Measurements from ENCODE around the gene SMARCD1. TPM values are rescaled to one million over a fixed set of nuclear protein-coding genes. Genes with fewer than 3 reads are reported as not detected.

Gene SMARCD1
- total RNA-seq, 1 experiment from 2014 or later = 84.9 TPM

Other genes with a start within 250 kb of the SMARCD1 start
- gene BCDIN3D, start 242.2 kb upstream of the SMARCD1 start, total RNA-seq (2021; ENCODE audit: unreplicated experiment) = 4.8 TPM
- gene FAIM2, start 181.4 kb upstream of the SMARCD1 start, total RNA-seq (2021; ENCODE audit: unreplicated experiment) = 0.49 TPM
- gene AQP2, start 134.6 kb upstream of the SMARCD1 start, total RNA-seq (2021; ENCODE audit: unreplicated experiment) = 0.36 TPM
- gene AQP5, start 123.5 kb upstream of the SMARCD1 start, total RNA-seq (2021; ENCODE audit: unreplicated experiment) = 0.72 TPM
- 0.31 TPM for gene AQP6, start 112.4 kb upstream of the SMARCD1 start, total RNA-seq (2021; ENCODE audit: unreplicated experiment)
- 147 TPM for gene RACGAP1, start 59.8 kb upstream of the SMARCD1 start, total RNA-seq (2021; ENCODE audit: unreplicated experiment)
- gene ASIC1, start 27.7 kb upstream of the SMARCD1 start, total RNA-seq (2021; ENCODE audit: unreplicated experiment) = 13.5 TPM
- gene GPD1, start 18.7 kb downstream of the SMARCD1 start, total RNA-seq (2021; ENCODE audit: unreplicated experiment) = 0.28 TPM
- gene COX14, start 26.9 kb downstream of the SMARCD1 start, total RNA-seq (2021; ENCODE audit: unreplicated experiment) = 74.5 TPM
- gene CERS5, start 82.0 kb downstream of the SMARCD1 start, total RNA-seq (2021; ENCODE audit: unreplicated experiment) = 50.5 TPM
- 155 TPM for gene LIMA1, start 198.2 kb downstream of the SMARCD1 start, total RNA-seq (2021; ENCODE audit: unreplicated experiment)

All from Panc1 (cell line).